Left cardiac atrium (tissue), 4 donors: ENCODE data around the gene NPLOC4. TPM values are rescaled to one million over a fixed set of nuclear protein-coding genes. Genes with fewer than 3 reads are reported as not detected.
A peak's percentile ranks its signal among the peaks of the same experiment; 100 is the strongest.
"Not testable (repeated sequence)": the region's sequence is repeated elsewhere in the genome, so short reads cannot be mapped to it uniquely, and the experiment has no call there.

ENCODE experiments used
- ATAC-seq, 2 donors: fragments of 200-7000 bp; cut with Tn5 transposase; one replicate each; pipeline ENCODE4 v1.9.1; 2020; ENCODE audit warnings: mild to moderate bottlenecking in 2 of 2, moderate library complexity in 2 of 2
- DNase-seq: peaks from one replicate; pipeline ENCODE4 v3.0.0-alpha.2; 2020
- intact Hi-C, 2 donors: fragments of 100-400 bp; cut with DNase I; formaldehyde crosslinking; loops; one replicate each; pipeline versions ENCODE4 v1.14.1 to v1.15.1; 2022 to 2023
- total RNA-seq, 2 donors: library from RNA; stranded (reverse); fragmentation: NEBNext Ultra II Directional; extraction: Animal tissue kit (Norgen Biotek cat#: 25700); gene quantifications; one replicate each; pipeline ENCODE4 v1.2.1, GENCODE V29; 2021
- donor health status: DM: no; HTN: yes; CAD: no.
- donor health status: DM: no; HTN: yes; CAD: no; lungs with severe emphysema.
- donor health status: DM: yes; HTN: yes; CAD: no.
- donor health status: Dilated cardiomyopathy.

NPLOC4 gene
- total RNA-seq, 2 donors from 2014 or later: 67.2 to 97.1 TPM

- no peak for DNase-seq
Measured at GRCh38 chr17:81641825-81642489, 5.0 kb upstream of the NPLOC4 start.

DNA sequence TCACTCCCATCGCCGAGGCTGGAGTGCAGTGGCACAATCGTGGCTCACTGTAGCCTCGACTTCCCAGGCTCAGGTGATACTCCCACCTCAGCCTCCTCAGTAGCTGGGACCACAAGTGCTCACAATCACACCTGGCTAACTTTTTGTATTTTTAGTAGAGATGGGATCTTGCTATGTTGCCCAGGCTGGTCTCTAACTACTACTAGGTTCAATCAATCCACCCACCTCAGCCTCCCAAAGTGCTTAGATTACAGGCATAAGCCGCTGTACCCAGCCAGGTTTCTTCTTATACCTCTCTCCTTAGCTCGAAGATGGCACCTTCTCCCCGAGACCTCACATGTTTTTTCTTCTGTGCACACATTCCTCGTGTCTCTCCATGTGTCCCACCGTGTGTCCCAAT is 3.1 kb upstream of the NPLOC4 start:
- intact Hi-C loops: no loop called here
- no peak for DNase-seq
- no peak for ATAC-seq

More at GRCh38 chr17:81641825-81642489, 5.0 kb upstream of the NPLOC4 start:
- no peak for ATAC-seq
- intact Hi-C loops: no loop called here

DNA sequence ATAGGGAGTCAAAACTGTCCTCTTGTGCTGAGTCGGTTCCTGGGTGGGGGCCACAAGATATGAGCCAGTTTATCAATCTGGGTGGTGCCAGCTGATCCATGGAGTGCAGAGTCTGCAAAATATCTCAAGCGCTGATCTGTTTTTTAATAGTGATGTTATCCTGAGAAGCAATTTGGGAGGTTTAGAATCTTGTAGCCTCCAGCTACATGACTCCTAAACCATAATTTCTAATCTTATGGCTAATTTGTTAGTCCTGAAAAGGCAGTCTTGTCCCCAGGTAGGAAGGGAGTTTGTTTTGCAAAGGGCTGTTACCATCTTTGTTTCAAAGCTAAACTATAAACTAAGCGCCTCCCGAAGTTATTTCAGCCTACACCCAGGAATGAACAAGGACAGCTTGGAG is 1.8 kb upstream of the NPLOC4 start:
- no peak for ATAC-seq
- no peak for DNase-seq
- intact Hi-C loops: no loop called here

- ATAC-seq: no peak
- DNase-seq: no peak
- intact Hi-C loops: no loop called here
Measured at GRCh38 chr17:81635973-81636504, 873 bp downstream of the NPLOC4 start.

- ATAC-seq (no peak), DNase-seq (no peak)
- intact Hi-C loops: no loop called here
Measured at GRCh38 chr17:81635431-81635830, 1.5 kb downstream of the NPLOC4 start.

GRCh38 chr17:81631482-81631881 is 5.4 kb downstream of the NPLOC4 start:
- intact Hi-C loops: no loop called here
- DNase-seq (no peak), ATAC-seq (no peak)

- ATAC-seq (no peak), DNase-seq (no peak)
- intact Hi-C loops: no loop called here
Measured at GRCh38 chr17:81630274-81630673, 6.6 kb downstream of the NPLOC4 start.

DNA sequence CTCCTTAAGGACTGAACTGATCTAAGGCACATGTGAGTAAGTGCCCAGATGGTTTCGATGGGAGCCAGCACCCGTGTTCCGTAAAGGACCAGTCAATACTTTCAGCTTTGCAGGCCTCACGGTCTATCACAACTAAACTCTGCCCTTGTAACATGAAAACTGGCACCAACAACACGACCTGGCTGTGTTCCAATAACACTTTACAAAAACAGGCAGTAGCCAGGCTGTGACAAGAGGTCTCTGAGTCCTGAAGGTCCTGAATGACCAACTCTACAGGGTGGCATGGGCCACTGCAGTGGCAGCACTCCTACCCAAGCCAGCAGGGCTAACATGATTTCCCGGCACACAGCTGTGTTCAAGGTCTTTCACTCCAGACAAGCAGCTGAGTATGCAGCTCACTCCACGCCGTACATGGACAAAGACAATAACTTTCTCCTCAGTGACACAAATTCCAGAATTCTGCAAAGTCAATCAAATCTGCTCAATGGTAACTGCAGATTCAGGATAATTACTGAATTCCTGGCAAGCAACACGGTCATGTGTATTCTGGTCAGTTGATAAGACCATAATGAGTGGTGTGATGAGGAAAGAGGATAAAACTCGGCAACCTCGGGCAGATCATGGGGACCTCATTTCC is 15.3 kb downstream of the NPLOC4 start:
- DNase-seq: no peak
- ATAC-seq: peak; percentile 45 to 48
- intact Hi-C loops: no loop called here

GRCh38 chr17:81618307-81618706 is 18.6 kb downstream of the NPLOC4 start:
- ATAC-seq, intact Hi-C loops, DNase-seq: not testable (repeated sequence)

GRCh38 chr17:81616877-81617276 is 20.0 kb downstream of the NPLOC4 start:
- intact Hi-C loops: no loop called here
- DNase-seq (no peak), ATAC-seq (no peak)

DNA sequence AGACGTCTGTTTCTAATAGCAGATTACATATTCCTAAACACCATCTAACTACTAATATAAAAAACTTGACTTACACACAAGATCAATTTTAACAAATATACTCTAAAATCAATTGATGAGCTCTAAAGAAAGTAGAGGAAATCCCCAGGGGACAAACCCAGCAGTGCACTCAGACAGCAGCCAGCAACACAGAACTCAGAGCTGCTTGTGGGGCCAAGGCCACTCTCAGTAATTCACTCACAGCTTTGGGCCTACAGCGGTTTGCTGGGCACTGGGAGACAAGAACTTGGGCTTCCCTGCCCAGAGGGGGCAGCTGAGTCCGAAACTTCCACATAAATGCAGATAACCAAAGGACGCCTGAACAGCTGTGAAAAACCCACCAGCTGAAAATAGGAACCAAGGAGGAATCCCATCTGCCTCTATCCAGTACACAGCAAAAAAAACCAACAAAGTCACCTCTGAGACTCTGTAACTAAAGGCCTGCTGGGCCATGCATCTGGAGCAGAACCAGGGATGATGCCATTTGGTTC is 21.4 kb downstream of the NPLOC4 start:
- no peak for ATAC-seq
- DNase-seq: no peak
- intact Hi-C loops: no loop called here

DNA sequence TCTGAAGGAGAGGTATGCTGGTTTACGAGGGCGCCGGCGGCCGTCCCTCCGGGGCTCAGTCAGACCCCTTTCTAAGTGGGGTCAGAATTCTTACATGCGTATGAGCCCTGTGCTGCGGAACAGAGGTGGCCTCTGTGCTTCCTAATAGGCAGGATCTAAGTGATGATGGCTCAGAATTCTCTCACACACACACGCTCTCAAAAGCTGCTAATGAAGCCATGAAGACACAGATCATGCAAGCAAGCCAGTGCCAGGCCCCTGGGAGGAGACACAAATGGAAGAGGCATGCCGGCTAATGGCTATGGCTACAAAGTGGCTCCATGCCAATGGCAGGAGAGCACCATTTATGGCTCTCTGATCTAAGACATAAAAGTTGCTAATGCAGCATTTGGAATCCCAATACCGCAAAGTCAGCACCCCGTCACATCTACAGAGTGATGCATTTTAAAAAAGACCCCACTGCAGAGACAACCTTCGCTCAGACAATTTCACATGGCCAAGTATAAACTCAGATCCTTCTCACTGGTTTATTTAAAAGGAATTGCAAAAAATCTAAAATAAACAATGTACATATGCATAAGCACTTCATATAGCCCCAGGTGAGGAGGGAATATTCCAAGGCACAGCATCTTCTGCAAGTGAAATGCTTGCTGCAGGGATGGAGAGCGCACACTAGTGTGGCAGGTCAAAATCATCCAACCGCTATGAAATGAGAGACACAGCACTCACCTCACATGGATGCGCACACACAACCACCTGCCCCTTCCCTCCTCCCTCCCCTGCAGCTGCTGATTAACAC is 24.5 kb downstream of the NPLOC4 start:
- ATAC-seq (peak; percentile 23 to 61), DNase-seq (peak; percentile 46)
- intact Hi-C loops: no loop called here

DNA sequence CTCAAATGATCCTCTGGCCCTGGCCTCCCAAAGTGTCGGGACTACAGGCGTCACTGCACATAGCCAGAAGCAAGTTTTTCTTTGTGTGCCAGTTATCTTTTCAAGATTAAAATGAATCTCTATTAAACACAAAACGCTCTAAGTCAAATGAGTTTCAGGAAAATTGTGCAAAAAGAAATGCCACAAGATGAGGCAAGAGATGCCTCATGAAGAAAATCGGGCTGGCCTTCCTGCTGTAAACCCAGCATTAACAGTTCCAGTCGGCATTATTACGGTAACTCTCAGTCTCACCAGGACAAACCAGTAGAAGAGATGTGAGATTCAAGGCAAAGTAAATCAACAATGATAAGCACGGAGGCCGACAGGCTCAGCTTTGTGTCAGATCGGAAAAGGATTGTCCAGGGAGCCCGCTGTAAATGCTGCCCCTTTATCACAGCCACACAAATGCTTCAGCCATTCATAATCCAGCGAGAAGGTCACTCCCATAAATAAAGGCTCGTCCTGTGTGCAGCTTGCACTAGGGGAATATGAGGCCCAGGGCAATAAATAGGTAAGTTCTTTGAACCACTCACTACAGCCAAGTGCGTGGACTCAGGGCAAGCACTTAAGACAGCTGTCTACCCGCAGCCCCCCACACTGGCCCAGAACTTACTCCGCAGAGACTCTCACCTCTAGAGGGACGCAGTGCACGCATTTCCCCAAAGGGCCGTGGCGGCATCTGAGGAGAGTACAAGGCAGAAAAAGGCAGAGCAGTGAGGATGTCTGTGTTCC is 27.2 kb downstream of the NPLOC4 start:
- intact Hi-C loops: loop anchor here in 1 of 2 donors (10.0 kb wide), 1 partner anchor 355 kb away; no protein-coding TSS in a partner anchor
- no peak for ATAC-seq

GRCh38 chr17:81608605-81609004 is 28.3 kb downstream of the NPLOC4 start:
- intact Hi-C loops: loop anchor here in 1 of 2 donors (10.0 kb wide), 1 partner anchor 354 kb away; no protein-coding TSS in a partner anchor
- DNase-seq (no peak), ATAC-seq (peak in 1 of 2 donors; percentile 24)

More for the DNA sequence above, 27.2 kb downstream of the NPLOC4 start:
- no peak for DNase-seq

DNA sequence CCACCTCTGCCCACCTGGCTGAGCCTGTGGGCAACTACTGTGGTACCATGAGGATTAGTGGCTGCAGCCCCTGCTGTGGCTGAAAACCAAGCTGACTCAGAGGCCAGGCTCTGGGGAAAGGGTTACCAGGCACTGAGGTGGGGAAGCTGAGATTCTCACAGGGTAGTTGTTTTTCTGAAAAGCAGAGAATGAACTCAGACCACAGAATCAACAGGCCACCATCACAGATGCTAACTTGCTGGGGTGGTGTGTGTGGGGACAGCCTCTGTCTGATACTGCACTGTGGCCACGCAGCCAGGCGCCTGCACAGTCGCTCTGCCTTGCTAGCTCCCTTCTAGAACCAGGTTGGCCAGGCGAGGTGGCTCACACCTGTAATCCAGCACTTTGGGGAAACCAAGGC is 28.8 kb downstream of the NPLOC4 start:
- intact Hi-C loops: loop anchor here in 1 of 2 donors (10.0 kb wide), 1 partner anchor 353 kb away; no protein-coding TSS in a partner anchor
- no peak for DNase-seq
- no peak for ATAC-seq

- ATAC-seq (no peak), DNase-seq (no peak)
- intact Hi-C loops: loop anchor here in 1 of 2 donors (10.0 kb wide), 1 partner anchor 353 kb away; no protein-coding TSS in a partner anchor
Measured at GRCh38 chr17:81607431-81607830, 29.5 kb downstream of the NPLOC4 start.

GRCh38 chr17:81603846-81604610 is 32.9 kb downstream of the NPLOC4 start:
- intact Hi-C loops: loop anchor here in 1 of 2 donors (5.0 to 10.0 kb wide), 2 partner anchors 87 to 349 kb away; no protein-coding TSS in a partner anchor
- ATAC-seq (no peak), DNase-seq (no peak)
